DMS 273 (cell line): ENCODE results near the gene DPF3.

ENCODE experiments used
- DNase-seq: peaks from one replicate; lab custom pipeline; 2025; ENCODE audit not compliant: unreplicated experiment; lab: John Stamatoyannopoulos, UW

DPF3 gene

DNA sequence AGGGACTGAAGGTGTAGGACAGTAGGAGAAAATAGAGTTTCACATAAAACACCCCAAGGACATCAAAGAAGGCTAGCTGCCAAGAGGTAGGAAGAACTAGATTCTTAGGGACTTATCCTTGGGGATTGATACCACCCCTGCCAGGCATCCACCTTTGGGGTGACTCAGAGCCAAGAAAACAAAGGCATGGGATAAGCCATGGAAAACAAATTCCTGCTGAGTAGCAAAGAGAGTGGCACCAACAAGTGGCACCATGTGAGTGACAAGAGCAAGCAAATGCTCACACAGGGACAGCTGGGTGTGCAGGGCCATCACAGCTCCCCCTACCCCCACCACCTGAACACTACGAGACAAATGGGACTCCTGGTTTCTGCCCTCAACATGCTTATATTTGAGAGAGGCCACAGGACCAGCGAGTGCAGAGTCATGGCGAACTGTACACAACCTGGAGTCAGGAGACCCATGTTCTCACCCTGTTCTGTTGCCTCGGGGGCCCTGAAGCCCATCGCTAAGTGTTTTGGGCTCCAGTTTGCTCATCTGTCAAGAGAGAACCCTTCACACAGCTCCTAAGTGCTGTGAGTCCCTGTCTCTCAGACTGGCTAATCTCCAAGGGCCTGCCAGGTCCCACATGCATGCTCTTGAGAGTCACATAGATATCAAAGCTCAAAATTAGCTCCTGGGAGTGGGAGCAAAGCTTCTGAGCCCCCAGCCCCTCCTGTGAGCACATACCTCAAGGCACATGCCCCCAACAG, 91.9 kb downstream of the DPF3 start:
- DNase-seq = no peak

GRCh38 chr14:72801381-72801812, 92.5 kb downstream of the DPF3 start:
- DNase-seq = no peak

GRCh38 chr14:72800848-72801370, 93.0 kb downstream of the DPF3 start:
- DNase-seq = no peak

DNA sequence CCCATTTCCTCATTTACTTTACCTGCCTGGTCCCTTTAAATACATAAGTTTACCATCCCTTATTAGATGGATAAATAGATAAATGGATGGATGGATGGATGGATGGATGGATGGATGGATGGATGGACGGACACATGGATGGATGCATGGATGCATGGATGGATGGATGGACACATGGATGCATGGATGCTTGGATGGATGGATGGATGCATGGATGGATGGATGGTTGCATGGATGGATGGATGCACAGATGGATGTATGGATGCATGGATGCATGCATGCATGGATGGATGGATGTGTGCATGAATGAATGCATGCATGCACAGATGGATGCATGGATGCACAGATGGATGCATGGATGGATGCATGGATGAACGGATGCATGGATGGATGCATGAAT, 93.6 kb downstream of the DPF3 start:
- no peak for DNase-seq

GRCh38 chr14:72796935-72797334, 97.0 kb downstream of the DPF3 start:
- DNase-seq = peak; percentile 41

DNA sequence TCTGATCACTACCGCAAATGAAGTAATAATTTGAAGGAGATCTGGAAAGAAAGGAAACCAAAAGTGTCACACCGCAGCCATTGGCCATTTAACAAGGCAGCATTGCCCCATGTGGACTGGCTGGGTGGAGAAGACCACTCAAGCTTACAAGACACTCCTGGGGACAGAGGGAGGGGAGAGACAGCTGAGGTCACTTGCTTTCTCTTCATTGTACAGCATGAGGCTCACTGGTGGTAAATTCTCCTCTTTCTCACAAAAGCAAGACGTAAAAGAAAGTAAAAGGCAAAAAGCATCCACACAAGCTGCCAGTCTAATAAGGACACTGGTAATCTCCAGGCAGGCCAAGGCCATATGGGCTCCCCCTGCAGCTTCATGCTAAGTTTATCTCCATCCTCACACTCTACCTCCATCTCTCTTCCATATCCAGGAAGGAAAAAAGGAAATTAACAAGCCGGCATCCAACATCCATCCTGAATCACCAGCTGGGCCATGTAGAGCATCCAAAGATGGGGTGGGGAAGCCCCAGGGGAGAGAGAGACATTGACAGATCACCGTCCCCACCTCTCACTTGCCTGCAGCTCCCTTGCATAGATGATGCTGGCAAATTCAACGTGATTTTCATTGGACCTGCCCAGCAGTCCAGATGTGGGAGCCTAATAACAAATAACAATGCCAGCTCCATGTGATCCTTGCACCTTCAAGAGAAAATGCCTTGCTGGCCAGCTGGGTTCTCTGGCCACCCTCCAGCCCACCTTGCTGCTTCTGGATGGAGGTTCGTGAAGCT, 100.6 kb downstream of the DPF3 start:
- DNase-seq = peak; percentile 26

- no peak for DNase-seq
These were observed 101.7 kb downstream of the DPF3 start for GRCh38 chr14:72792051-72792788.

- no peak for DNase-seq
These were observed 102.9 kb downstream of the DPF3 start for GRCh38 chr14:72790887-72791566.

- DNase-seq = peak; percentile 67
These were observed 104.8 kb downstream of the DPF3 start for GRCh38 chr14:72788972-72789728.

DNA sequence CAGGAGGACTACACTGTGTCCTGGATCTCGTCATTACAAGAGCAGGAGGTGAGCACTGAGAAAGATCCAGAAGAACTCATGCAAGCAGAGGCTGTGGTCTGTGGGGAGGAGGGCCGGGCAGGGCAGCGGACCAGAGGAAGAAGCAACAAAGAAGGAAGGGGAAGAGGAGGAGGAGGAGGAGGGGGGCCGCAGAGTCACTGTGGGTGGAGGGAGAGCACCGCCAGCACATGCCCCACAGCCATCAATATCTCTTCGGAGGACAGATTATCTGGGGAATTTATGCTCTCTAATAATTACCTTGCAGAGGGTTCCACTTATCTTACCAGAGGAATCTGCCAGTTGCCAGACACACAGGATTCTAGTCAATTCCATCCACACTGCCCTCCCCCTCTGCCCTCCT, 105.6 kb downstream of the DPF3 start:
- no peak for DNase-seq

- DNase-seq = no peak
These were observed 106.1 kb downstream of the DPF3 start for GRCh38 chr14:72787841-72788240.

- peak; percentile 56 for DNase-seq
These were observed 107.2 kb downstream of the DPF3 start for GRCh38 chr14:72786378-72787350.

DNA sequence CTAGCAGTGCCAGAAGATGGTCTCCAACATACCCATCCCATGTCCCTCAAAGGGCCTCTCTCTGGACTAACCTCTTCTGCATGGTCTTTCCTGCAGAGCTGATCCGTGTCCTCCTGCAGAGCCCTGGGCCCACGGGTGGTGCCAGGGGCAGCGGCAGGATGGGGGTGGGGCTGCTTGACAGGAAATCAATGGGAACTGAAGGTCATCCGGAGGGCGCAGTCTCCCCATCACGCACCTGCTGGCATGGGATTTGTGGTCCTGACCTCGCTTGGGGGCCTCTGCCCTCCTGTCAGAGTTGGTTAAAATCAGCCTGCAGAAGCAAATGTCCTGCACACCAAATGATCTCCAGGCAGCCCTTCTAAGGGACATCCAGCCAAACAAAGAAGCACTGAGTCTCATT, 110.2 kb downstream of the DPF3 start:
- DNase-seq = no peak

GRCh38 chr14:72782817-72783216, 111.1 kb downstream of the DPF3 start:
- no peak for DNase-seq

DNA sequence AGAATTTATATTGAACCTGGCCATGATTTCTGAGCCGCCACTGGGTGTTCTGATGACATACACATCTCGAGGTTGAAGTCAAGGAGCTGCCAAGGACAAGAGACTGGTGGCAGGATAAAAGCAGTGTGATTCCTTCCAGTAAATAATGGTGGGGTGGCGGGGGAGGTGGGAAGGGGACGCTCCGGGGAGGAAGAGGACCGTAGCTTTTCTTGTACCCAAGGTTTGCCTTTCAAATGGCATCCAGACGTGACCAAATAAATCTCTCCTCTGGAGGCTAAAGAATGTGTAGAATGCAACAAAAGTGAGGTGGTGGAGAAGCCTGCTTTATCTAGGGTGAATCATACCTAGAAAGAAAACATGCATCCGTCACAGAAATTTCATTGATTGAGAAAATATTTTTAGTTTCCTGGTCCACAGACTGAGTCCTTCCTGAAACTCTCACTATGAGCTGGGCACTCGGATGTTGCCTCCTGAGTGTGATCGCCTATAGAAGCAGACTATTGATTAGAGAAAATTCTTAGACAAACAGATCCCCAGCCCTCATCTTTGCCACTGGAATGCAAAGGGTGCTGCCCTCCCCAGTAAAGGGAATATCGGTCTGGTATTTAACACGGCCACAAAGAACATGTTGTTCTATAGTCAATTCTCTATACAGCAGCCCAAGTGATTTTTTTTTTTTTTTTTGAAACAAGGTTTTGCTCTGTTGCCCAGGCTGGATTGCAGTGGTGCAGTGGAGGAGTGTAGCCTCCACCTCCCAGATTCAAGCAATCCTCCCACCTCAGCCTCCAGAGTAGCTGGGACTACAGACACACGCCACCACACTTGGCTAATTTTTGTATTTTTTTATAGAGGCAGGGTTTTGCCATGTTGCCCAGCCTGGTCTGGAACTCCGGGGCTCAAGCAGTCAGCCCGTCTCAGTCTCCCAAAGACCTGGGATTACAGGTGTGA, 112.1 kb downstream of the DPF3 start:
- no peak for DNase-seq

DNA sequence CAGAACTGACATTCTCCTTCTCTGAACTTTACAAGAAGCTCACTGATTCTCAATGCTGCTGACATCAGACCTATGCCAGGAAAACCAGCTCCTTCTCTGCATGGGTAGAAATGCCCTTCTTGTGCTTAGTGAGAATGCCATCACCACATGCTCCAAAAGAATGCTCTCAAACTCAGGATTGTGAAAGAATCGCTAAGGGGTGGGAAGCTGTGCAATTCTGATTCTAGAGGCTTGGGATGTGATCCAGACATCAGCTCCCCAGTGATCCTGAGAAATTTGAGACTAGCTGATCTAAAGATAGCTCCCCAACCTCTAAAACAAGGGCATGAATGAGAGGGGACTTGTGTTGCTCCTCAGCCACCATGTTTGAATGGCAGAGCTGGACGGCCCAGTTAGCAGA, 113.2 kb downstream of the DPF3 start:
- DNase-seq = no peak

DNA sequence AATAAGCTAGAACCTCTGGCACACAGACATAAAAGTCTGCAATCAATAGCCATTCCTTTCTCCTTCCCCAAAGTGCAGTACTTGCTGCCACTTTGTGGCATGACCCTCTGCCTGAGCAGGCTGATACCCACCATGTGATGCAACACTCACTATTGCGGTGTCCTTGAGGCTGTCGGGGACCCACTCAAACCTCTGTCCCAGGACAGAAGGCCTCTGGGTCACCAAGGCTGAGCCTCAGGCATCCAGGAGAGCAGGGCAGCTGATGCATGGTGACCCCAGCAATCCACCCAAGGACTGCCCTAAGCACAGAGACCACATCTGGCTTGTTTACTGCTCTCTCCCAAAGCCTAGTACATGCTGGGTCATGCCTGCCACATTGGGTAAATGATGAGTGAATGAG, 114.2 kb downstream of the DPF3 start:
- no peak for DNase-seq

GRCh38 chr14:72777636-72778035, 116.3 kb downstream of the DPF3 start:
- DNase-seq = no peak
